Measurements from ENCODE around the gene DDIT4. TPM values are rescaled to one million over a fixed set of nuclear protein-coding genes. Genes with fewer than 3 reads are reported as not detected.
"Not testable (repeated sequence)": the region's sequence is repeated elsewhere in the genome, so short reads cannot be mapped to it uniquely, and the experiment has no call there.

The DDIT4 gene
- total and polyA plus RNA-seq, 2 donors, result 134 to 628 TPM

DNA sequence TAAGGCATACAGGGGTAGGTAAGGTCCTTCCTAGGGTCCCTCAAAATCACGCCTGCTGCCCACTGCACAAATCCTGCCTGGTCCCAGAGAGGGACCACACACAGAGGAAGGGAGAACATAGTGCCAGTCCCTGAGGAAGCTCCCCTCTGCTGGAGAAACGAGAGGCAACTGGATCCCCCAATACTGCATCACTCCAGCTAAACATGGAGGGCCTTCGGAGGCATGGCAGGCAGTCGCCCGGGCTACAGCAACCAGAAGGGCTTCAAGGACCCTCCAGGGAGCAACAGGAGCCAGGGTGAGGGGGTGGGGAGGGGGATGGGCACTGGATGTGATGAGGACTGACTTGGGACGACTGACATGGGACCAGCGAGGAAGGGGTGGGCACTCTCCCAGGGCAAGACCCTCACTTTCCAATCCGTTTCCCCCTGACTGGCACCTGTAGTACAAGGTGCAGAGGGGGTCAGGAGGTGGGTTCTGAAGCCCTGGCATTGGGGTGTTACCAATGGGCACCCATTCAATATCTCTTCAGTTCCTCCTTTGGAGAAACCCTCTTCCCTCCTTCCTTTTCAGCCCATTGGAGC is 21.7 kb downstream of the DDIT4 start:
- no peak for DNase-seq (ENCODE audit: low read depth in 6 of 9, low spot score in 9 of 9)
- Histone ChIP-seq H3K27me3 (ENCODE audit: control insufficient read depth in 2 of 2, insufficient read depth in 1 of 2, low read length in 1 of 2) (no peaks in the 10 kb centered on the region), H3K27ac (ENCODE audit: low read depth in 1 of 2, low read length in 1 of 2) (no peak overlapping the region), H3K4me1 (ENCODE audit: control insufficient read depth in 2 of 2, insufficient read depth in 2 of 2, low read length in 2 of 2) (peaks cover 48 to 73% of the 10 kb centered on the region in 2 donors), H3K4me3 (ENCODE audit: low read length in 2 of 2) (no peak overlapping the region), H3K36me3 (ENCODE audit: control insufficient read depth in 2 of 2, insufficient read depth in 2 of 2, low read length in 1 of 2) (no peaks in the 10 kb centered on the region), H3K9me3 (ENCODE audit: control insufficient read depth in 2 of 2, insufficient read depth in 1 of 2, low read length in 1 of 2) (peaks cover 0 to 6% of the 10 kb centered on the region in 2 donors)
- WGBS, result 98% methylated on average over 8 of the region's 8 CpGs

DNA sequence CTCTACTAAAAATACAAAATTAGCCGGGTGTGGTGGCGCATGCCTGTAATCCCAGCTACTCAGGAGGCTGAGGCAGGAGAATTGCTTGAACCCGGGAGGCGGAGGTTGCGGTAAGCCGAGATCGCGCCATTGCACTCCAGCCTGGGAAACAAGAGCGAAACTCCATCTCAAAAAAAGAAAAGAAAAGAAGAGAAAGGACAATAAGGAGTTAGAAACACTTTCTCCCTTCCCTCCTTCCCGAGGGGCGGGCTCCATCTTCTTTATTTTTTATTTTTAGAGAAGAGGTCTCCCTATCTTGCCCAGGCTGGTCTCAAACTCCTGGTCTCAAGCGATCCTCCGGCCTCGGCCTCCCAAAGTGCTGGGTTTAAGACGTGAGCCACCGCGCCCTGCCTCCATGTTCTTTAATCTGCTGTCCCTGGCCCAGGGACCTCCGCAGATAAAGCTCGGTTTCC is 23.1 kb downstream of the DDIT4 start:
- Histone ChIP-seq H3K4me3 (ENCODE audit: low read length in 2 of 2) (peak overlapping the region; percentile 47 to 52), H3K27ac (ENCODE audit: low read depth in 1 of 2, low read length in 1 of 2) (peak overlapping the region; percentile 92 to 95), H3K4me1 (ENCODE audit: control insufficient read depth in 2 of 2, insufficient read depth in 2 of 2, low read length in 2 of 2) (peaks cover 39 to 66% of the 10 kb centered on the region in 2 donors)
- not testable (repeated sequence) for H3K27me3 ChIP-seq (ENCODE audit: control insufficient read depth in 2 of 2, insufficient read depth in 1 of 2, low read length in 1 of 2); DNase-seq (ENCODE audit: low read depth in 6 of 9, low spot score in 9 of 9); H3K9me3 ChIP-seq (ENCODE audit: control insufficient read depth in 2 of 2, insufficient read depth in 1 of 2, low read length in 1 of 2); H3K36me3 ChIP-seq (ENCODE audit: control insufficient read depth in 2 of 2, insufficient read depth in 2 of 2, low read length in 1 of 2)
- WGBS, result 51% methylated on average over 19 of the region's 19 CpGs

DNA sequence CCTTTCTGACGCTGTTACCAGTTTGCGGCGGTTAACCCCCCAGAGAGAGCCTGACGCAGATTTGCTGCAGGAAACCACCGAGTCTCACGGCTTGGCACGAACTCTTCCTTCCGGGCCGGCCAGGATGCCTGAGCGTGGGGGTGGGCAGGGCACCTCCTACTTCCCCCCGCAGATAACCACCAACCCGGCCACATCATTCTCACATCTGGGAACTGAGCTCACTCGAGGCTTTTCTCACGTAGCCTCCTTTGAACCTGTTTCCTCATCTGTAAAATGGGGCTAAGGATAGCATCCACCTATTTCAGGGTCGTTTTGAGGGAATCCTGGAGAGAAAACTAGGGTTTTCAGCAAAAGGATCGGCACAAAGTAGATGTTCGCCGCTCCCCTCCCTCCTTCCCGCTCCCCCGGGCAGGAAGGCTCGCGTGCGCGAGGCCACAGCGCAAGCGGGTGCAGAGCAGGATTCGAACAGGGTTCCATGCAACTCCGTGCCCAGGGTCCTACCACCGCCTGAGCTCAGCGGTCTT is 23.6 kb downstream of the DDIT4 start:
- Histone ChIP-seq H3K27ac (ENCODE audit: low read depth in 1 of 2, low read length in 1 of 2) (peak overlapping the region; percentile 92 to 95), H3K27me3 (ENCODE audit: control insufficient read depth in 2 of 2, insufficient read depth in 1 of 2, low read length in 1 of 2) (no peaks in the 10 kb centered on the region), H3K36me3 (ENCODE audit: control insufficient read depth in 2 of 2, insufficient read depth in 2 of 2, low read length in 1 of 2) (no peaks in the 10 kb centered on the region), H3K4me3 (ENCODE audit: low read length in 2 of 2) (peak overlapping the region; percentile 47 to 52), H3K4me1 (ENCODE audit: control insufficient read depth in 2 of 2, insufficient read depth in 2 of 2, low read length in 2 of 2) (peaks cover 36 to 66% of the 10 kb centered on the region in 2 donors), H3K9me3 (ENCODE audit: control insufficient read depth in 2 of 2, insufficient read depth in 1 of 2, low read length in 1 of 2) (peaks cover 0 to 6% of the 10 kb centered on the region in 2 donors)
- peak; percentile 69 to 95 (median 85) for DNase-seq (ENCODE audit: low read depth in 6 of 9, low spot score in 9 of 9)
- WGBS, result 2% methylated on average over 30 of the region's 30 CpGs

DNA sequence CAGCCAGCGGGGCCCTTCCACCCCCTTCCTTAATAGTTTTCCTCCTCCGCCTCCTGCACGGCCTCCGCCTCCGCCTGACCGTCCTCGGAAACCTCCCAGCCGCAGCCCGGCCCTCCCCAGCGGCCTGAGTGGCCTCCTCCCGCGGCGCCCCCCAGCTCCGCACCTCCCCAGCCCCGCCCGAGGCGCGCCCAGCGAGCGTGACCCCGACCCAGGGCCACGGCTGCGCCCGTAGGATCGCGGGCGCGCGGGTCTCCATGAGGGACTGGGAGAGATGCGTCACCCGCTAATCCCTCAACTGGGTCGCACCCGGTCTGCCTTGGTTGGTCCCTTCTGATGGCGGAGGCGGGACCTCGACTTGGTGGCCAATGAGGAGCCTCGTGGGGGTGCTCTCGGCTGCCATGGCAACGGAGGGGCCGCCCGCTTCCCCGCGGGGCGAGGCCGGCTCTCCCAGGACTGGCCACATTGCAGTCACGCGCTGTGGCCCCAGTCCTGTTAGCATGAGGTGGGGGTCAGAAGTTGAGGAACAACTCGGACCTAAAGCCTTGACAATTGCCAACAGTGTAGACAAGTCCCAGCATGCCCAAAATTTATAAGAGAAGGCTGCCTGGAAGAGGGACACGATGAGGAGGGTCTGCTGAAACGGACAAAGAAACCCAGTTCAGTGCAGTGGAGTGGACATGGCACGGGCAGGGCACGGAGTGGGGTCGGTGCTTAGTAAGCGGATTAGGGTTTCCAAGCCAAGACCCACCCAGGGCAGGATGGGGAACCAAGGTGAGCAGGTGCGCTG is 24.3 kb downstream of the DDIT4 start:
- peak in 8 of 9 donors; percentile 73 to 95 (median 88) for DNase-seq (ENCODE audit: low read depth in 6 of 9, low spot score in 9 of 9)
- Histone ChIP-seq H3K4me1 (ENCODE audit: control insufficient read depth in 2 of 2, insufficient read depth in 2 of 2, low read length in 2 of 2) (peaks cover 32 to 65% of the 10 kb centered on the region in 2 donors), H3K4me3 (ENCODE audit: low read length in 2 of 2) (peak overlapping the region; percentile 47 to 52), H3K9me3 (ENCODE audit: control insufficient read depth in 2 of 2, insufficient read depth in 1 of 2, low read length in 1 of 2) (peaks cover 0 to 6% of the 10 kb centered on the region in 2 donors), H3K27ac (ENCODE audit: low read depth in 1 of 2, low read length in 1 of 2) (peak overlapping the region; percentile 92 to 95), H3K36me3 (ENCODE audit: control insufficient read depth in 2 of 2, insufficient read depth in 2 of 2, low read length in 1 of 2) (no peaks in the 10 kb centered on the region), H3K27me3 (ENCODE audit: control insufficient read depth in 2 of 2, insufficient read depth in 1 of 2, low read length in 1 of 2) (no peaks in the 10 kb centered on the region)
- WGBS, result 22% methylated on average over 55 of the region's 55 CpGs

DNA sequence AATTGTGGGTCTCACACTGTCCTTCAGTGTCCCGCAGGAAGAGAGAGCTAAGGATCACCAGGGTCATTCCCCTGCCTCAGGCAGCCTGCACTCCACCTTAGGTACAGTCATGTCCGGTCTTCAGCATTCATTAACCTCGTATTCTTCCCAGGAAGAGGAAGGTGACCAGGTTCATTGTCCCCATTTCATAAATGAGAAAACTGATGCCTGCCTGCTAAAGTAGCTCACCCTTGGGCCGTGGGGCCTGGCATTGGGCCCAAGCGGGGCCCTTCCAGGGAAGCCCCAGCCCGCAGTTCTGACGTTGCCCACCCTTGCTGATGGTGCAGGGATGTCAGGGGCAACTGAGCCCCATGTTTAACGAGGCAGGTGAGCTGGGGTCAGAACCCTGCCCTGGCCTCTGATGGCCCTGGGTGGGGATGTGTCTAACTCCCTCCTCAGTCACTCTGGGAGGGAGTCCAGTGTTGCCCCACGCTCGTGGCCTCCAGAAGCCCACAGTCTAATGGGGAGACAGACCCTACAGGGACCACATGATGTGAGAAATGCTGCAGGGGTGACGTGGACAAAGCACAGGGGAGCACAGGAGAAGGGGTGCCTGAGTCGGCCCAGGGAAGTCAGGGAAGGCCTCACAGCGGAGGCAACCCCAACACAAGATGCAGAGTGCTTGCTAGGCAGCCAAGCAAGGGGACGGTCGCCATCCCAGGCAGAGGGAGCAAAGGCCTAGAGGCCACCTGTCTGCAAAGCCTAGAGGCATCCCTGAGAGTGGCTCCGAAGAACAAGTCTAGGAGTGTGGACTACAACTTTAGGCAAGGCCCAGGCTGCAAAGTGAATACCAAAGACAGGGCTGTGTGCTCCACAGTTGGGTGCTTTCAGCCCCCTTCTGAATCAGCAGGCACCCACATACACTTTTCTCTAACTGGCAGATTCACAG is 25.1 kb downstream of the DDIT4 start:
- WGBS, result 96% methylated on average over 16 of the region's 16 CpGs
- Histone ChIP-seq H3K4me1 (ENCODE audit: control insufficient read depth in 2 of 2, insufficient read depth in 2 of 2, low read length in 2 of 2) (peaks cover 32 to 68% of the 10 kb centered on the region in 2 donors), H3K36me3 (ENCODE audit: control insufficient read depth in 2 of 2, insufficient read depth in 2 of 2, low read length in 1 of 2) (no peaks in the 10 kb centered on the region), H3K4me3 (ENCODE audit: low read length in 2 of 2) (no peak overlapping the region), H3K27ac (ENCODE audit: low read depth in 1 of 2, low read length in 1 of 2) (peak overlapping the region; percentile 12 to 47), H3K9me3 (ENCODE audit: control insufficient read depth in 2 of 2, insufficient read depth in 1 of 2, low read length in 1 of 2) (peaks cover 0 to 6% of the 10 kb centered on the region in 2 donors), H3K27me3 (ENCODE audit: control insufficient read depth in 2 of 2, insufficient read depth in 1 of 2, low read length in 1 of 2) (no peaks in the 10 kb centered on the region)
- DNase-seq (ENCODE audit: low read depth in 6 of 9, low spot score in 9 of 9), result no peak

DNA sequence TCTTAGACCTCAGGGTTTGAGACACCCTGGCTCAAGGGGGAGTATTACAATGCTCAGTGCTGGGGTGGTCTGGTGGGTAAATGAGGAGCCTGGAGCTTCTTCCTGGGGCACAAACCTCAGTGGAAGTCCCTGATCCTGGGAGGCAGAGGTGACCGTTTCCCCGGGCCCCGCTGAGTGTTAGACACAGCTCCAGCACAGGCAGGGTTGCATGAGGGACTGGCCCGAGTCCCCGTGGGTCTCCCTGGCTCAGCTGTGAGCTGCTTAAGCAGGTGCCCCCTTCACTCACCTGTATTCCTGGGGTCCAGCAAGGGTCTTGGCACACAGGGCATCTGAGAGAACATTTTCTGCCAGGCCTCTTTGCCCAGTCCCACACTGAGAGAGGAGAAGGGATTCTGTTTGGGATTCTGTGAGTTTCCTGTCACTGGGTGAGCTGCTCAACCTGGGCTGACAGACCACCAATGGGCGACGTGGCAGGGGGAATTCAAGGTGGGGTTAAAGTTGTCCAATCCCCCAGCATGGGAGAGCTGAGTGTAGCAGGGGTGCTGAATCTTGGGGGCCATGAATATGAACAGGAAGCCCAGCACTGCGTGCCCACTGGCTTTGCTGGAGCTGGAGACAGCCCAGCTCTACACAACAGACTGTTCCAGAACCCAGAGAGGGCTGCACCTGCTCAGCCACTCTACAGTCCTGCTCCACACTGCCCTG is 29.9 kb downstream of the DDIT4 start:
- no peaks in the 10 kb centered on the region for H3K36me3 ChIP-seq (ENCODE audit: control insufficient read depth in 2 of 2, insufficient read depth in 2 of 2, low read length in 1 of 2)
- 89% methylated on average over 8 of the region's 8 CpGs for WGBS
- H3K27ac ChIP-seq (ENCODE audit: low read depth in 1 of 2, low read length in 1 of 2), result no peak overlapping the region
- no peak for DNase-seq (ENCODE audit: low read depth in 6 of 9, low spot score in 9 of 9)
- no peaks in the 10 kb centered on the region for H3K9me3 ChIP-seq (ENCODE audit: control insufficient read depth in 2 of 2, insufficient read depth in 1 of 2, low read length in 1 of 2)
- peaks cover 28 to 63% of the 10 kb centered on the region in 2 donors for H3K4me1 ChIP-seq (ENCODE audit: control insufficient read depth in 2 of 2, insufficient read depth in 2 of 2, low read length in 2 of 2)
- no peaks in the 10 kb centered on the region for H3K27me3 ChIP-seq (ENCODE audit: control insufficient read depth in 2 of 2, insufficient read depth in 1 of 2, low read length in 1 of 2)
- H3K4me3 ChIP-seq (ENCODE audit: low read length in 2 of 2), result no peak overlapping the region

DNA sequence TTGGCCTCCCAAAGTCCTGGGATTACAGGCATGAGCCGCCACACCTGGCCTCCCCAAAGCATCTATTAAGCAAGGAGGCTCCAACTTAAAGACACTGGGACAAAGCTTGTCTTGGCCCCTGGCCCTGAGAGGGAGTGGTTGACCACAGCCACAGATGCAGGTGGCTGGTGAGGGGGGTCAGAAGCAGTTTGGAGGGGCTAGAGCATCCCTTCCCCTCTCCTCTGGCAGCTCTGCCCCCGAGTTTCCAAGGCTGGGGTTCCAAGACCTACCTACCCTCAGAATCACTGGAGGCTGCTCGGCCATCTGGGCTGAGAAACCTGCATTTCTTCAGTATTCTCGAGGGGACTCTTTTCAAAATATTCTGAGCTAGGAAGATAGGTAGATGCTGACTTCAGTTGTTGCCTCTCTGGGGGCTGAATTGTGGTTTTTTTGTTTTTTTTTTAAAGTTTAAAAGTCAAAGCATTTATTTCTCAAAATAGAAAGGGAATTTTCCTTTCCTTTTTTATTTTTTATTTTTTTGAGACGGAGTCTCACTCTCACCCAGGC is 32.6 kb downstream of the DDIT4 start:
- Histone ChIP-seq H3K4me1 (ENCODE audit: control insufficient read depth in 2 of 2, insufficient read depth in 2 of 2, low read length in 2 of 2) (peaks cover 50 to 82% of the 10 kb centered on the region in 2 donors), H3K9me3 (ENCODE audit: control insufficient read depth in 2 of 2, insufficient read depth in 1 of 2, low read length in 1 of 2) (peaks cover 0 to 5% of the 10 kb centered on the region in 2 donors), H3K27ac (ENCODE audit: low read depth in 1 of 2, low read length in 1 of 2) (peak overlapping the region in 1 of 2 donors; percentile 3), H3K4me3 (ENCODE audit: low read length in 2 of 2) (no peak overlapping the region), H3K27me3 (ENCODE audit: control insufficient read depth in 2 of 2, insufficient read depth in 1 of 2, low read length in 1 of 2) (no peaks in the 10 kb centered on the region), H3K36me3 (ENCODE audit: control insufficient read depth in 2 of 2, insufficient read depth in 2 of 2, low read length in 1 of 2) (no peaks in the 10 kb centered on the region)
- no peak for DNase-seq (ENCODE audit: low read depth in 6 of 9, low spot score in 9 of 9)
- WGBS, result 35% methylated on average over 5 of the region's 5 CpGs

DNA sequence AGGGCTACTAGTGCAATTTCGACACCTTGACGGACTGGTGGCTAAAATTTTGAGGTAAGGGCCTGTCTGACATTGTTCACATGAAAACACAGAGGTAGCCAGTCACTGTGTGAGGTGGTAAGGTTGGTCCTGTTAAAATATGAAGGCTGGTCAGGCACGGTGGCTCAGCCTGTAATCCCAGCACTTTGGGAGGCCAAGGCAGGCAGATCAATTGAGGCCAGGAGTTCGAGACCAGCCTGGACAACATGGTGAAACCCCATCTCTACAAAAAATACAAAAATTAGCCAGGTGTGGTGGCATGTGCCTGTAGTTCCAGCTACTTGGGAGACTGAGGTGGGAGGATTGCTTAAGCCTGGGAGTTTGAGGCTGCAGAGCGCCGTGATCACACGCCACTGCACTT is 34.0 kb downstream of the DDIT4 start:
- H3K4me3 ChIP-seq (ENCODE audit: low read length in 2 of 2); H3K9me3 ChIP-seq (ENCODE audit: control insufficient read depth in 2 of 2, insufficient read depth in 1 of 2, low read length in 1 of 2); H3K36me3 ChIP-seq (ENCODE audit: control insufficient read depth in 2 of 2, insufficient read depth in 2 of 2, low read length in 1 of 2); H3K27ac ChIP-seq (ENCODE audit: low read depth in 1 of 2, low read length in 1 of 2); DNase-seq (ENCODE audit: low read depth in 6 of 9, low spot score in 9 of 9); H3K27me3 ChIP-seq (ENCODE audit: control insufficient read depth in 2 of 2, insufficient read depth in 1 of 2, low read length in 1 of 2): not testable (repeated sequence)
- H3K4me1 ChIP-seq (ENCODE audit: control insufficient read depth in 2 of 2, insufficient read depth in 2 of 2, low read length in 2 of 2), result peaks cover 45 to 71% of the 10 kb centered on the region in 2 donors
- 98% methylated on average over 7 of the region's 7 CpGs for WGBS

All from thymus (tissue), 11 donors.